ENCODE results near the gene CETN2.

- TF ChIP-seq, protein P1, sequence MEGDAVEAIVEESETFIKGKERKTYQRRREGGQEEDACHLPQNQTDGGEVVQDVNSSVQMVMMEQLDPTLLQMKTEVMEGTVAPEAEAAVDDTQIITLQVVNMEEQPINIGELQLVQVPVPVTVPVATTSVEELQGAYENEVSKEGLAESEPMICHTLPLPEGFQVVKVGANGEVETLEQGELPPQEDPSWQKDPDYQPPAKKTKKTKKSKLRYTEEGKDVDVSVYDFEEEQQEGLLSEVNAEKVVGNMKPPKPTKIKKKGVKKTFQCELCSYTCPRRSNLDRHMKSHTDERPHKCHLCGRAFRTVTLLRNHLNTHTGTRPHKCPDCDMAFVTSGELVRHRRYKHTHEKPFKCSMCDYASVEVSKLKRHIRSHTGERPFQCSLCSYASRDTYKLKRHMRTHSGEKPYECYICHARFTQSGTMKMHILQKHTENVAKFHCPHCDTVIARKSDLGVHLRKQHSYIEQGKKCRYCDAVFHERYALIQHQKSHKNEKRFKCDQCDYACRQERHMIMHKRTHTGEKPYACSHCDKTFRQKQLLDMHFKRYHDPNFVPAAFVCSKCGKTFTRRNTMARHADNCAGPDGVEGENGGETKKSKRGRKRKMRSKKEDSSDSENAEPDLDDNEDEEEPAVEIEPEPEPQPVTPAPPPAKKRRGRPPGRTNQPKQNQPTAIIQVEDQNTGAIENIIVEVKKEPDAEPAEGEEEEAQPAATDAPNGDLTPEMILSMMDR (optimal IDR thresholded peaks at IDR 0.05 in 1 of 3, IDR thresholded peaks at IDR 0.05 in 1 of 3, conservative IDR thresholded peaks at IDR 0.05 in 1 of 3; ENCODE audit: extremely low read depth in 1 of 3, insufficient read depth in 2 of 3, low read length in 3 of 3): no peak
- TF ChIP-seq EZH2 (IDR thresholded peaks at IDR 0.05; ENCODE audit: low read length): no peak
These were observed at the start of gene CETN2, which contains the start of gene NSDHL for GRCh38 chrX:152830312-152831305.
